Prostate gland (tissue), 2 donors: ENCODE data around the gene EDRF1. TPM values are rescaled to one million over a fixed set of nuclear protein-coding genes. Genes with fewer than 3 reads are reported as not detected.

Source experiments
- DNase-seq: peaks from one replicate; pipeline ENCODE4 v3.0.0-alpha.2; 2019; ENCODE audit warnings: low spot score
- H3K27ac ChIP-seq, 2 donors: fragments of 200-600 bp; sonication (generic); 2 replicates each; pipeline ENCODE4 v1.5.1; 2017 to 2019
- H3K27me3 ChIP-seq: fragments of 200-600 bp; sonication (generic); replicated peaks from 2 replicates; pipeline ENCODE4 v1.5.1; 2019; ENCODE audit not compliant: insufficient read depth
- H3K36me3 ChIP-seq, 2 donors: fragments of 200-600 bp; sonication (generic); 1 replicate in 1 of 2; 2 replicates in 1 of 2; pipeline versions ENCODE4 v1.5.1 to v1.8.1; 2017 to 2019
- H3K4me1 ChIP-seq: fragments of 200-600 bp; sonication (generic); replicated peaks from 2 replicates; pipeline ENCODE4 v1.5.1; 2019
- H3K4me3 ChIP-seq, 2 donors: fragments of 200-600 bp; sonication (generic); 2 replicates each; pipeline ENCODE4 v1.5.1; 2017 to 2019
- H3K9me3 ChIP-seq: fragments of 200-600 bp; sonication (generic); 2 replicates; pipeline ENCODE4 v1.5.1; 2017
- POLR2A ChIP-seq: fragments of 450-650 bp; IDR thresholded peaks from one replicate; pipeline ENCODE4 v1.6.1; 2016; ENCODE audit warnings: antibody characterized with exemption, mild to moderate bottlenecking
- POLR2AphosphoS5 ChIP-seq: sonication (generic); formaldehyde crosslinking; IDR thresholded peaks from one replicate; pipeline ENCODE4 v1.6.1; 2017; ENCODE audit warnings: antibody characterized with exemption
- WGBS: methylation state at CpG from one replicate; pipeline ENCODE4 v1.1.5; 2018; 5-methylcytosine and 5-hydroxymethylcytosine counted together
- intact Hi-C: fragments of 100-400 bp; cut with DNase I; formaldehyde crosslinking; loops from one replicate; pipeline ENCODE4 v1.14.2; 2022
- total RNA-seq, 2 donors: library from RNA; depleted of rRNA; stranded (reverse); fragments of >200 nt; gene quantifications; one replicate each; pipeline ENCODE4 v1.1.0, GENCODE V29; 2016
- TF ChIP-seq, protein P1 (sequence below), 4 experiments: fragments of 200-600 bp in 2 of 4; fragments of 450-650 bp in 2 of 4; sonication (generic) in 2 of 4; IDR thresholded peaks; 1 replicate in 3 of 4; 2 replicates in 1 of 4; pipeline ENCODE4 v1.5.1; 2016 to 2019; ENCODE audit warnings: antibody characterized with exemption in 4 of 4, mild to moderate bottlenecking in 2 of 4, moderate library complexity in 2 of 4

Gene EDRF1
- total RNA-seq, 2 donors from 2014 or later, result 18.9 to 49.6 TPM

GRCh38 chr10:125765835-125766234 lies 46.3 kb downstream of the EDRF1 start:
- TF ChIP-seq, protein P1, sequence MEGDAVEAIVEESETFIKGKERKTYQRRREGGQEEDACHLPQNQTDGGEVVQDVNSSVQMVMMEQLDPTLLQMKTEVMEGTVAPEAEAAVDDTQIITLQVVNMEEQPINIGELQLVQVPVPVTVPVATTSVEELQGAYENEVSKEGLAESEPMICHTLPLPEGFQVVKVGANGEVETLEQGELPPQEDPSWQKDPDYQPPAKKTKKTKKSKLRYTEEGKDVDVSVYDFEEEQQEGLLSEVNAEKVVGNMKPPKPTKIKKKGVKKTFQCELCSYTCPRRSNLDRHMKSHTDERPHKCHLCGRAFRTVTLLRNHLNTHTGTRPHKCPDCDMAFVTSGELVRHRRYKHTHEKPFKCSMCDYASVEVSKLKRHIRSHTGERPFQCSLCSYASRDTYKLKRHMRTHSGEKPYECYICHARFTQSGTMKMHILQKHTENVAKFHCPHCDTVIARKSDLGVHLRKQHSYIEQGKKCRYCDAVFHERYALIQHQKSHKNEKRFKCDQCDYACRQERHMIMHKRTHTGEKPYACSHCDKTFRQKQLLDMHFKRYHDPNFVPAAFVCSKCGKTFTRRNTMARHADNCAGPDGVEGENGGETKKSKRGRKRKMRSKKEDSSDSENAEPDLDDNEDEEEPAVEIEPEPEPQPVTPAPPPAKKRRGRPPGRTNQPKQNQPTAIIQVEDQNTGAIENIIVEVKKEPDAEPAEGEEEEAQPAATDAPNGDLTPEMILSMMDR (IDR thresholded peaks at IDR 0.05), result no peak
- TF ChIP-seq POLR2AphosphoS5 (no peak), POLR2A (no peak)
- intact Hi-C loops, result no loop called here
- H3K27ac ChIP-seq, result no peak overlapping the region
- no peaks in the 10 kb centered on the region for H3K9me3 ChIP-seq
- no peaks in the 10 kb centered on the region for H3K4me1 ChIP-seq
- no peak for DNase-seq
- no peaks in the 10 kb centered on the region for H3K36me3 ChIP-seq
- H3K4me3 ChIP-seq, result no peak overlapping the region
- H3K27me3 ChIP-seq, result no peaks in the 10 kb centered on the region
- 81% methylated on average over 2 of the region's 2 CpGs for WGBS

- TF ChIP-seq, protein P1 (IDR thresholded peaks at IDR 0.05), result no peak
- no peak for TF ChIP-seq POLR2AphosphoS5
- no peak for TF ChIP-seq POLR2A
- Histone ChIP-seq H3K4me3 (no peak overlapping the region), H3K27ac (no peak overlapping the region), H3K36me3 (no peaks in the 10 kb centered on the region), H3K27me3 (no peaks in the 10 kb centered on the region), H3K9me3 (no peaks in the 10 kb centered on the region), H3K4me1 (no peaks in the 10 kb centered on the region)
- WGBS, result 79% methylated on average over 4 of the region's 4 CpGs
- DNase-seq, result no peak
- intact Hi-C loops, result no loop called here
Observed at GRCh38 chr10:125766511-125766910, 47.0 kb downstream of the EDRF1 start.

DNA sequence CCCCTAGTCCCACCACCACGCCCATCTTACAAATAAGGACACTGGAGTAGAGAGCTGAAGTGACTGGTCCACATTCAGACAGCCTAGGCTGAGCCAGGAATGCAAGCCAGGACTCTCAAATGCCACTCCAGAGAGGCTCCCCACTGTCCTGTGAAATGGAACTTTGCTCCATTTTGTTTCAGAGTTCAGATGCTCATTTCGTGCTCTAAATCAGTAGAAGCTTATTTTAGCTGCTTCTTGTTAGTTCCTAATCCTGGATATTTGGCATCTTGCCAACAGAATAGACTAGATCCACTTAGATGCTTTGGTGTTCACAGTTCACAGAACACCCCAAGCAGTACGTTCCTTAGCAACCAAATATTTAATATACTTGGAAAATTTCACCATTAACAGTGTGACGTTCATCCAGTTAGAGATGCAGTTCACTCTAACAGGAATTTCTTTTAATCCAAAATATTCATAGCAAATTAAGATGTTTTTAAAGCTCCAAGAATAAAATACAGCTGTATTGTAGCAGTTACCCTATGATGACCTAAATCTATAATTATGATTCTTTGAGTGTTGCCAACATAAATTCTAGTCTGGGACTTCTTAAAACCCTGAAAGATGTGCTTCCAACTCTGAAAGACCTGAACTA lies 48.8 kb downstream of the EDRF1 start:
- 54% methylated on average over 4 of the region's 4 CpGs for WGBS
- no peak for DNase-seq
- Histone ChIP-seq H3K27me3 (no peaks in the 10 kb centered on the region), H3K36me3 (no peaks in the 10 kb centered on the region), H3K9me3 (no peaks in the 10 kb centered on the region), H3K4me3 (no peak overlapping the region), H3K4me1 (no peaks in the 10 kb centered on the region), H3K27ac (no peak overlapping the region)
- TF ChIP-seq POLR2A, result no peak
- no peak for TF ChIP-seq POLR2AphosphoS5
- TF ChIP-seq, protein P1 (IDR thresholded peaks at IDR 0.05), result no peak
- intact Hi-C loops, result no loop called here

DNA sequence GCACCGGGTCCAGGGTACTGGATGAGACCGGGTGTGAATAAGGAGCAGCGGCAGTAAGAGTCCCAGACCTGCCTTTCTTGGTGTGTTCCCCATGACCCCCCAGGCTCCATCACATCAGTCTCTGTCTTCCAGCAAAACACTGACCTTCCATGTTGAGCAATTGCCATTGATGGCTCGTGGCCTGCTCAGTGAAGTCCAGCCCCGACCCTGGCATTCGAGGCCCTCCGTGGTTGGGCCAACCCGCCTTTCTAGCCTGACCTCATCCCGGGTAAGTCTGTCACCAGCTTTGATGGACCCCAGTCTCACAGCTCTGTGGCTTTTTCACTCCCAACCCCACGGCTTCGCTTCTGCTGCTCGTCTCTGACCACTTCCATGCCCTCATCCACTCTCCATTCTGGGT lies 49.7 kb downstream of the EDRF1 start:
- no peak for DNase-seq
- Histone ChIP-seq H3K4me3 (no peak overlapping the region), H3K9me3 (no peaks in the 10 kb centered on the region), H3K4me1 (no peaks in the 10 kb centered on the region), H3K27ac (no peak overlapping the region), H3K27me3 (no peaks in the 10 kb centered on the region), H3K36me3 (no peaks in the 10 kb centered on the region)
- WGBS, result 92% methylated on average over 12 of the region's 12 CpGs
- intact Hi-C loops, result no loop called here
- TF ChIP-seq, protein P1 (IDR thresholded peaks at IDR 0.05), result no peak
- no peak for TF ChIP-seq POLR2A
- TF ChIP-seq POLR2AphosphoS5, result no peak

GRCh38 chr10:125770844-125771243 lies 51.3 kb downstream of the EDRF1 start:
- H3K27me3 ChIP-seq, result no peaks in the 10 kb centered on the region
- H3K36me3 ChIP-seq, result no peaks in the 10 kb centered on the region
- 82% methylated on average over 5 of the region's 5 CpGs for WGBS
- no peak overlapping the region for H3K4me3 ChIP-seq
- no peaks in the 10 kb centered on the region for H3K4me1 ChIP-seq
- intact Hi-C loops, result no loop called here
- no peak overlapping the region for H3K27ac ChIP-seq
- TF ChIP-seq POLR2A (no peak), POLR2AphosphoS5 (no peak)
- TF ChIP-seq, protein P1 (IDR thresholded peaks at IDR 0.05), result no peak
- H3K9me3 ChIP-seq, result no peaks in the 10 kb centered on the region
- DNase-seq, result no peak
